KMS-11 (cell line): ENCODE data around the gene RCN2.

ENCODE experiments used
- H2AFZ ChIP-seq: fragments of 200-600 bp; sonication (generic); 2 replicates; pipeline ENCODE4 v1.6.1; 2016; ENCODE audit warnings: antibody characterized with exemption, mixed run types, low read depth
- H3K27ac ChIP-seq: fragments of 200-600 bp; sonication (generic); 2 replicates; pipeline ENCODE4 v1.6.1; 2016; ENCODE audit warnings: mild to moderate bottlenecking, mixed run types
- H3K27me3 ChIP-seq: fragments of 200-600 bp; sonication (generic); 2 replicates; pipeline ENCODE4 v1.6.1; 2017; ENCODE audit warnings: mild to moderate bottlenecking, low read depth, mixed run types, moderate library complexity; ENCODE audit not compliant: insufficient read depth
- H3K36me3 ChIP-seq: fragments of 200-600 bp; sonication (generic); 2 replicates; pipeline ENCODE4 v1.6.1; 2017; ENCODE audit warnings: mild to moderate bottlenecking, mixed run types; ENCODE audit not compliant: insufficient read depth
- H3K4me1 ChIP-seq: fragments of 200-600 bp; sonication (generic); 2 replicates; pipeline ENCODE4 v1.6.1; 2016; ENCODE audit warnings: mild to moderate bottlenecking, low read depth, mixed run types; ENCODE audit not compliant: poor library complexity, severe bottlenecking
- H3K4me2 ChIP-seq: fragments of 200-600 bp; sonication (generic); 2 replicates; pipeline ENCODE4 v1.7.0; 2016; ENCODE audit warnings: mild to moderate bottlenecking, mixed run types
- H3K4me3 ChIP-seq: fragments of 200-600 bp; sonication (generic); IDR thresholded peaks from 2 replicates; pipeline ENCODE4 v1.6.1; 2017; ENCODE audit warnings: low read depth, low read length, mixed read lengths; ENCODE audit not compliant: insufficient read depth
- H3K79me2 ChIP-seq: fragments of 200-600 bp; sonication (generic); 2 replicates; pipeline ENCODE4 v1.6.1; 2016; ENCODE audit warnings: low read depth, mixed run types; ENCODE audit not compliant: insufficient read depth
- H3K9ac ChIP-seq: fragments of 200-600 bp; sonication (generic); 2 replicates; pipeline ENCODE4 v1.6.1; 2016; ENCODE audit warnings: mild to moderate bottlenecking, mixed run types
- H4K20me1 ChIP-seq: fragments of 200-600 bp; sonication (generic); 2 replicates; pipeline ENCODE4 v1.6.1; 2016; ENCODE audit warnings: mild to moderate bottlenecking, mixed run types; ENCODE audit not compliant: insufficient read depth
- CTCF ChIP-seq: fragments of 200-600 bp; sonication (generic); conservative IDR thresholded peaks from 2 replicates; pipeline ENCODE4 v1.6.1; 2017; ENCODE audit warnings: low read depth, mild to moderate bottlenecking, antibody characterized with exemption, low read length, moderate library complexity, mixed read lengths

Gene RCN2

GRCh38 chr15:76954744-76955143 is 23.2 kb downstream of the RCN2 start:
- TF ChIP-seq CTCF = no peak
- Histone ChIP-seq H3K4me3 (no peak overlapping the region), H4K20me1 (no peaks in the 10 kb centered on the region), H3K4me1 (peaks cover 16% of the 10 kb centered on the region), H3K79me2 (no peaks in the 10 kb centered on the region), H3K27me3 (no peaks in the 10 kb centered on the region), H3K27ac (no peak overlapping the region), H2AFZ (no peak overlapping the region), H3K36me3 (no peaks in the 10 kb centered on the region), H3K9ac (no peak overlapping the region), H3K4me2 (no peak overlapping the region)

GRCh38 chr15:76961268-76962011 is 29.9 kb downstream of the RCN2 start:
- Histone ChIP-seq H3K4me2 (no peak overlapping the region), H3K4me1 (no peaks in the 10 kb centered on the region), H3K27ac (no peak overlapping the region), H3K79me2 (no peaks in the 10 kb centered on the region), H4K20me1 (no peaks in the 10 kb centered on the region), H3K4me3 (no peak overlapping the region), H3K27me3 (no peaks in the 10 kb centered on the region), H3K36me3 (no peaks in the 10 kb centered on the region), H2AFZ (no peak overlapping the region), H3K9ac (no peak overlapping the region)
- no peak for TF ChIP-seq CTCF

- Histone ChIP-seq H4K20me1 (no peaks in the 10 kb centered on the region), H3K36me3 (no peaks in the 10 kb centered on the region), H3K4me2 (no peak overlapping the region), H3K79me2 (no peaks in the 10 kb centered on the region), H2AFZ (no peak overlapping the region), H3K27ac (no peak overlapping the region), H3K27me3 (no peaks in the 10 kb centered on the region), H3K9ac (no peak overlapping the region), H3K4me1 (no peaks in the 10 kb centered on the region), H3K4me3 (no peak overlapping the region)
- TF ChIP-seq CTCF = no peak
Observed at GRCh38 chr15:76962337-76963013, 30.9 kb downstream of the RCN2 start.

- no peak for TF ChIP-seq CTCF
- Histone ChIP-seq H4K20me1 (no peaks in the 10 kb centered on the region), H3K4me1 (no peaks in the 10 kb centered on the region), H3K4me2 (no peak overlapping the region), H3K27ac (no peak overlapping the region), H3K27me3 (no peaks in the 10 kb centered on the region), H3K36me3 (no peaks in the 10 kb centered on the region), H2AFZ (no peak overlapping the region), H3K9ac (no peak overlapping the region), H3K79me2 (no peaks in the 10 kb centered on the region), H3K4me3 (no peak overlapping the region)
Observed at GRCh38 chr15:76963596-76963995, 32.0 kb downstream of the RCN2 start.
